HG02588 (cell line): ENCODE measurements around the gene AP3S2.
"Not testable (repeated sequence)": the region's sequence is repeated elsewhere in the genome, so short reads cannot be mapped to it uniquely, and the experiment has no call there.

ENCODE experiments used
- ATAC-seq: cut with Tn5 transposase; IDR thresholded peaks from one replicate; pipeline ENCODE4 v1.9.1; 2021; ENCODE audit warnings: mild to moderate bottlenecking, moderate library complexity; ENCODE audit not compliant: unreplicated experiment

Gene AP3S2

DNA sequence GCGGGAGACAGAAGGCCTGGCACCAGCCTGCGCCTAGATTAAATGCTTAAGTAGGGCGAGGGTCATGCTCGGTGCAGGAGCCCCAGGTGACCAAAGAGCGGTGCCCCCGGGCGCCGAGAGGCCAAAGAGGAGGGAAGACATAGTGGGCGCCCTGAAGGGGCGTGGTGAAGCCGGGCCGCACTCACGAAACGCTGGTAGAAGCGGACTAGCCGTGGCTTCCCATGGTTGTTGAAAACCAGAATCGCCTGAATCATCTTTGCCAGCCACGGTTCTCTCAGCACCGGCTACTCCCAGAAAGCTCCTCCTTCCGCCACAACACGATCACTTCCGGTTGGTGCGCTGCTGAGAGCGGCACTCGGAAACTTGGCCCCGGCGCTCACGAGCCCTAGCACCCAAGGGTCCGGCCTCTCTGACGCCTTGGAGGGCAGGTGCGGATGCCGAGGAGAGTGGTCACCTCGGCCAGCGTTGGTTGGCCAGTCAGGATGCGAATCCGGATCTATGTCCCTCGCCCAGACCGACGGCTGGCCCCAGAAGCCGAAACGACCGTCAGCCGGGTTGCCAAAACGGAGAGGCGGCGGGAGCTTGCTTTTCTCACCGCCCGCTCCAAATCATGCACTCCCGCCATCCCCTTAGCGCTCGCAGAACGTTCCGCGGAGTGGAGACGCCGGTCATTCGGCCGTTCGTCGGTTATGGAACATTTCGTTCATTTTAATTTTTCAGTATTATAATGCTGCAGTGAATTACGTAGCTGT is at the start of gene AP3S2:
AP3S2 (minus strand) TSS at position 299 of the 752 bp plus-strand sequence; CDS start at position 254, 45 bp downstream.
- ATAC-seq, result peak; percentile 90

DNA sequence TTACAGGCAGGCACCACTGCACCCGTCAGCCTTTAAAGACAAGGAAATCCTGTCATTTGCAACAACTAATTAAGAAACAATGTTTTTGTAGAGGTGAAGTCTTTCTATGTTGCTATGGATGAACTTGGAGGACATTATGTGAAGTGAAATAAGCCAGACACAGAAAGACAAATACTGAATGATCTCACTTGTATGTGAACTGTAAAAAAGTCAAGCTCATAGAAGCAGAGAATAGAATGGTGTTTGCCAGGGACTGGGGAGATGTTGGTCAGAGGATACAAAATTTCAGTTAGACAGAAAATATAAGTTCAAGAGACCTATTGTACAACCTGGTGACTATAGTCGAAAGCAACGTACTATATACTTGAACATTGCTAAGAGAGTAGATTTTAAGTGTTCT is 46.1 kb upstream of the AP3S2 start:
- no peak for ATAC-seq

DNA sequence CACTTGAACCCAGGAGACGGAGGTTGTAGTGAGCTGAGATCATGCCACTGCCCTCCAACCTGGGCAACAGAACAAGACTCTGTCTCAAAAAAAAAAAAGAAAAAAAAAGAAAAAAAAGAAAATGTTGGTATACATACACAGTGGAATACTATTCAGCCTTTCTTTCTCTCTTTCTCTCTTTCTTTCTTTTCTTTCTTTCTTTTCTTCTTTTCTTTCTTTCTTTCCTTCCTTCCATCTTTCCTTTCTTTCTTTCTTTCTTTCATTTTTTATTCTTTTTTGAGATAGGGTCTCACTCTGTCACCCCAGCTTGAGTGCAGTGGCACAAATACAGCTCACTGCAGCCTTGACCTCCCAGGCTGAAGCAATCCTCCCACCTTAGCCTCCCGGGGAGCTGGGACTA is 45.6 kb upstream of the AP3S2 start:
- ATAC-seq, result not testable (repeated sequence)

DNA sequence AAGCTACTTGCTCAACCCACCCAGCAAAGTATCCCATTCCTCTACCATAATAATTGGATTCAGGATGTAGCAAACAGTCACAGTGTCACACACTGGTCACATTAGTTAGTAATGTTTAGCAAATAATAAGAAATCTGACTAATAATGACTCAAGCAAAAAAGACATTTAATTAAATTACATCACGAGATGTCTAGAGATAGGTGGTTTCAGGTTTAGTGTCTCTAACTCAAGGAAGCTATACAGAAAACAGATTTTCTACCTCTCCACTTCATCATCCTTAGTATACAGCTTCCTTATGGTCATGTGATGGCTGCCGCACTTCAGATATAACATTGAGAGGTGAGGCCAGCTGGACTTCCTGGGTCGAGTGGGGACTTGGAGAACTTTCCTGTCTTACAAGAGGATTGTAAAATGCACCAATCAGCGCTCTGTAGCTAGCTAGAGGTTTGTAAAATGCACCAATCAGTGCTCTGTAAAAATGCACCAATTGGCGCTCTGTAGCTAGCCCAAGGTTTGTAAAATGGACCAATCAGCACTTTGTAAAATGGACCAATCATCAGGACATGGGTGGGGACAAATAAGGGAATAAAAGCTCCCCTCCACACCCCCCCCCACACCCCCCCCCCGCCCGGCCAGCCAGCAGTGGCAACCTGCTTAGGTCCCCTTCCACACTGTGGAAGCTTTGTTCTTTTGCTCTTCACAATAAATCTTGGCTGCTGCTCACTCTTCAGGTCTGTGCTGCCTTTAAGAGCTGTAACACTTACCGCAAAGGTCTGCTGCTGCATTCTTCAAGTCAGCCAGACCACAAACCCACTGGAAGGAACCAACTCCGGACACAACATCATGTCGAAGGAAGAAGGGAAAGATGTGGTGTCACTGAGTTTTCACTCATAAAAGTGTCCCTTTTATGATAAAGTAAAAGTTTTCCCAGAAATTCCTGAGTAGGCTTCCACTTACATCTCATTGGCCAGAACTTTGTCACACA is 43.9 kb upstream of the AP3S2 start:
- no peak for ATAC-seq

DNA sequence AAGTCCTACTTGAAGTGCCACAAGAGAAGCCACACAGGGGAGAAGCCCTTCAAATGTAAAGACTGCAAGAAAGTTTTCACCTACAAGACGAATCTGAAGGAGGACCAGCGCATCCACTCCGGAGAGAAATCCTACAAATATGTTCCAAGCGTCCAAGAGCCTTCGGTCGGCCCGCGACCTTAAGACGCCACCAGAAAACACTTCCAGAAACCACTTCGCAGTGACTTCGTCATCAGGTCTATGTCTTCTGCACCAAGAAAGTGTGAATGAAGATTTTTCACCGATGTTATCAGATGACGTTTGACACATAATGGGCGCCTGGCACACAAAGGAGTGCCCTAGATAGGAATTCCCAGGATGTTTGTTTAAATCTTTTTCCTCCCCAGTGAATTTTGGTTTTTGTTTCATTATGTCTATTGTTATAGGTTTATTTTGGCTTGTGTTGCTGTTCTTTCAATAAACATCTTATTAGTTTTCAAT is 43.0 kb upstream of the AP3S2 start:
- no peak for ATAC-seq

DNA sequence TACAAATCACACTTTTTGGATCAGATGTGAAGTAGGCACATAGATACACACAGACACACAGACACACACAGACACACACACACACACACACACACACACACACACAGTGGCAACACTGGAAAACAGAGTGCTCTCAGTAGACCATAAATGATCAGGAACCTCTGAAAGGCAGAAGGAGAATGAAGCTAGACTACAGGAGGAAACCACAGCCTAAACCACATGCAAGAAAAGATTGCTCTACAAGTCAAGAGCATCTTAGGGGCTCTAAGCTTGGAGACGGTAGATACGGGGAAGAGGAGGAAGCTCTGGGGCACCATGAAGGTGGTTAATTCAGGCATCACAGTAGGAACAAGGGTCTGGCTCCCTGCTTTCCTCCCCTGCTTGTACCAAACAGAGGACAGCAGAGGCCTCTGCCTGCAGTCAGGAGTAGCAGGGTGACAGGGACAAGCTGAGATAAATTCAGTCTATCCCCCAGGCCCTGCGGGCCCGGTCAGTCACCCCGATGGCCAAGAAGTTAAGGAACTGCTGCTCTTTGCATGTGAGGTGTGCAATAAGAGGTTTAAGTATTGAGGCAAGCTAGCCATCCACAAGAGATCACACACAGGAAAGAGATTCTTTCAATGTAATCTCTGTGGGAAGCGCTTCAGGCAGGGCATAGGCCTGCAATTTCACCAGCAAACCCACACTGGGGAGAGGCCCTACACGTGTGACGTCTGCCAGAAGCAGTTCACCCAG is 42.4 kb upstream of the AP3S2 start:
- ATAC-seq, result no peak

DNA sequence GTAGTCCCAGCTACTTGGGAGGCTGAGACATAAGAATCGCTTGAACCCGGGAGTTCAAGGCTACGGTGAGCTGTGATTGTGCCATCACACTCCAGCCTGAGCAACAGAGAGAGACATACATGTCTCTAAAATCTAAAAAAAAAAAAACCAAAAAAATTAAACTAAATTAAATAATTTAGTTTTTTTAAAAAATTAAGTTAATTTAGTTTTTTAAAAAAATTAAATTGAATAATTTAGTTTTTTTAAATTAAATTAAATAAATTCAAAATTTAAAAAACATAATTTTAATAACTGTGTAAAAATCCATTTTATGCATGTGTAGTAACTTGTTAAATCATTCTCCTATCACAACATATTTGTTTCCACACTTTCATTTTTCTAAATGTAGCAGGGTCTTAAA is 39.1 kb upstream of the AP3S2 start:
- ATAC-seq, result no peak

DNA sequence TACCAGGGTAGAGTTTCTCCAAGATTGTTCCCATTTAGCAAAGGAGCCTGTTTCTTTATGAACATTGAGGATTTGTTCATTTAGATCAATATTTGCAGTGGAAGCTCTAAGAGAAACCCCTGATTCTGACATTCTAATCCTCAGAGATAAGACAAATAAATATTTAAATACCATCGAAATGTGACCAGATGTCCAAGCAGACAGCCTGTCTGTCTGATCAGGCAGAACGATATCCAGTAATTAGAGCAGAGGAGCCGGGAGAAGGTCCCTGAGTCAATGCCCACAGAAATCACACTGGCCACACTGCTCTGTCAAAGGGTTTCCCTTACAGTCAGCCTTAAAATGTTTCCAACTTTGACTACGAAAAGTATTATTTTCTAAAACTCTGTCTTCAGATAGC is 34.6 kb upstream of the AP3S2 start:
- ATAC-seq, result no peak

DNA sequence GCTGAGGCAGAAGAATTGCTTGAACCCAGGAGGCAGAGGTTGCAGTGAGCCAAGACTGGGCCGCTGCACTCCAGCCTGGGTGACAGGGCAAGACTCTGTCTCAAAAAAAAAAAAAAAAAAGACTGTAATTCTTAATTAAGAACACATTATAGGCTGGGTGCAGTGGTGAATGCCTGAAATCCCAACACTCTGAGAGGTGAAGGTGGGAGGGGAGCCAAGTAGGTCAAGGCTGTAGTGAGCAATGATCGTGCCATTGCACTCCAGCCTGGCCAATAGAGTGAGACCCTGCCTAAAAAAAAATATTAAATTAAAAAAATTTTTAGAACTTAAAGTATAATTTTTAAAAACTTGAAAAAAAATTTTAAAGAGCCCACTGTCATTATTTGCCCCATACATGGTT is 32.4 kb upstream of the AP3S2 start:
- no peak for ATAC-seq

DNA sequence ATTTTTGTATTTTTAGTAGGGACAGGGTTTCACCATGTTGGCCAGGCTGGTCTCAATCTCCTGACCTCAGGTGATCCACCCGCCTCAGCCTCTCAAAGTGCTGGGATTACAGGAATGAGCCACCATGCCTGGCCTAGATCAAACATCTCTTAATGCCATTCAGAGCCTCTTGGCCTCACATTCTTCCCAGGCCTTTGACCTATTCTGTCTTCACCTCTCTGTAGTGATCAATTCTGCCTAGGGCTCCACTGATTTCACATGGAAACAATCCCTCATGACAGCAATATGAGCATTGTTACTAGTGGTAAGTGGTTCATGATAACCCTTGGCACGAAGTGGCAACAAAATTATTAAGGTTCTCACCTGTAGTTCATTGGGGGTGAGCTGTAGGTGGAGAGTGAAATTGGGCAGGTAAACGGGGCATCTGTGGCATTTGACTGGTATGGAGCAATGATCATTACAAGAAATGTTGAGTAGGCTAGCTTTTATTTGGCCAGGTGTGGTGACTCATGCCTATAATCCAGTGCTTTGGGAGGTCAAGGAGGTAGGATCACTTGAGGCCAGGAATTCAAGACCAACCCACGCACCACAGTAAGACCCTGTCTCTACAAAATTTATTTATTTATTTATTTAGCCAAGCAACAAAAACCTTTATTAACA is 23.8 kb upstream of the AP3S2 start:
- no peak for ATAC-seq

DNA sequence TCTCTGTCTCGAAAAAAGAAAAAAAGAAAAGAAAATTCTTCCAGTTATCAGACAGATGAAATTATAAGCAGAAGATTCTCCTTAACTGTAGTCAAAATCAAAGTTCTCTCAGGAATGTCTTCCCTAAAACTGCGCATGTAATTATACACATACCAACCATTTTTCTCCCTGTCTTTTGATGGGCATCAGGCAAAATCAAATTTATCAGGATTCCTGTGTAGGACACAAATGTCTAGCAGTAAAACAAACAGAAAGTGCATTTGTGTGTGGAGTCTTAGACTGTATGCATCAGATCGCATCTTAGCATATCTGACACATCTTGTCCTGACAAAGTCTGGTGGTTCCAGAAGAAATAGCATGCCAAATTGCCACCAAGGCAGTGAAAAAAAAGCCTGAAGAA is 22.9 kb upstream of the AP3S2 start:
- no peak for ATAC-seq

DNA sequence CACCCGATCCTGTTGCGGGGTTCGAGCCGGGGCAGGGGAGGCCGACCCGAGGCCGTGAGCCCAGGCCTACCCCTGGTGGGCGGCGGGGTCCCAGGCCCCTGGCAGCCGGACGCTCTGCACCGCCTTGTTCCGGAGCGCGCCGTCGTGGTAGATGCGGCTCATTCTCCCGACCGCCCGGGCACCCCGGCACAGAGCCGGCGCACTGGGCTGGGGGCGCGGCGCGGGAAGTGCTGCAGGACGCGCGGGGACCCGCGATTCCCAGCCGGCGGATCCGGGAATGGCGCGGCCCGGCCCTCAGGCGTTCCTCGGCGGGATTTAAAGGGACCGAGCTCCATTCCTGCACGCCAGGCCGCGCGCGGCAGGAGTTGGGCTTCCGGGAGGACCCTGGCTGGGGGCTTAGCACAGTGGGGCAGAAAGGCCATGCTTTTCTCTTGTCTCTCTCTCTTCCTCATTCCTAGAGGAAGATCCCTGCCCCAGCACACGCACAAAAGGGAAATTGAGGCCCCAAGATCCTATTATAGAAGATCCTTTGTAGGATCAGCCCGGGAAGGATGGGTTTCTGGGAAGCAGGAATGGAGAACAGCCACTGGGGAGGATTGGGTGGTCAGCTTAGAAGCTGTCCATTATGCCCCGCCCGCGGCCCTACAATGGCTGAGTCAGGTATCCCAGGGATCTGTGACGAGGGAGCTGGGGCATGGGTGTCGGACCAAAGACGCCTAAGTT is 19.0 kb upstream of the AP3S2 start, which contains the start of gene ARPIN:
ARPIN (minus strand) TSS at position 279 of the 723 bp plus-strand sequence; CDS start at position 162, 117 bp downstream.
- no peak for ATAC-seq

DNA sequence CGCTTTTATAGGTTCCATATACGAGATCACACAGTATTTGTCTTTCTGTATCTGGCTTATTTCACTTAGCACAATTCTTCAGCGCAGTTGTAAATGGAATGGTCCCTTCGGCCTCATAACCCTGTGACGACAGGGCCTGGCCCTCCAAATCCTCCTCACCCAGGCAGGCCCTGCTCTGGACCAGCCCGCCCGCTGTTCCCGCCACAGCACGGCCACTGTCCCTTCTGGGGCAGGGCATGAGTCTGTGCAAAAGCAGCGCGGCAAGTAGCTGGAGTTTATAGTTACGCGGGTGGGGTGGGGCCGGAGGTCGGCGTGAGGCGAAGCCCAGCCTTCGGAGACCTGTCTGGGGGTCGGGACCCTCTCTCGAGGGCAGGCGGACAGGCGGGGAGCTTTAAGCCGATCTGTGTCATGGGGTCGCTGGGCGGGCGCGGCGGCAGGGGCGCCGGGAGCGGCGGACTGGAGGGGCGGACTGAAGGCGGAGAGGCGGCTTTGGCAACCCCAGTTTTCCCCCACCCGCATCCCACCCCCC is 18.4 kb upstream of the AP3S2 start:
- ATAC-seq, result no peak

DNA sequence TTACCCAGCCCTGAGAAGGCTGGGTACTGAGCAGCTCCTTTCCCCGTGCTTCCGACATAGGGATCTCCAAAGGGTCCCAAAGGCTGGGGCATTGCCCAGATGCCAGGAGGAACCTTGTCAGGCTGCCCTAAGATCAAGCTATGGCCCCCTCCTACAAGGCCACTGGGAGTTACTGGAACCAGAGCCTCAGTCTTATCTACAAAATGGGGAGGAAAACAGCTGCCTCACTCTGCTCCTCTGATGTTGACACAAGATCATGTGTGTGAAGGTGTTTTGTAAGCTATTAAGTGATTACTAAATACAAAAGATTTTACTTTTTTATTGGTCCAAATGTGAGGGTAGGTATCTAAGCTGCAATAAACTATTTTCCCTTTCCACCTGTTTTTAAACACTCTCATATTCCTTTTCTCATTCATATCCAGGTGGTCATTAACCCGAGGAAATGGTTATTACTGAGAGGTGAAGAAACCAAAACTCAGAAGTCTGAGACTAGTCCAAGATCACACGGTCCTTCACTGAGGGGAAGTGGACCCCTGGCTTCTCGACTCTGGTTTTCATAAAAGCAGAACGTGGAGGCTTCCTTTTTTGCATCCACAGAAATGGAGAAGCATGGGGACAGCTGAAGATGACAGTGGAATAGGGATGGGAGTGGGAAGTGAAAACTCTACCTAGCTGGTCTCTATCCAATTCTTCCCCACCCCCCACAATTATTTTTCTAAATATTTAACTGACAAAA is 17.3 kb upstream of the AP3S2 start:
- no peak for ATAC-seq

DNA sequence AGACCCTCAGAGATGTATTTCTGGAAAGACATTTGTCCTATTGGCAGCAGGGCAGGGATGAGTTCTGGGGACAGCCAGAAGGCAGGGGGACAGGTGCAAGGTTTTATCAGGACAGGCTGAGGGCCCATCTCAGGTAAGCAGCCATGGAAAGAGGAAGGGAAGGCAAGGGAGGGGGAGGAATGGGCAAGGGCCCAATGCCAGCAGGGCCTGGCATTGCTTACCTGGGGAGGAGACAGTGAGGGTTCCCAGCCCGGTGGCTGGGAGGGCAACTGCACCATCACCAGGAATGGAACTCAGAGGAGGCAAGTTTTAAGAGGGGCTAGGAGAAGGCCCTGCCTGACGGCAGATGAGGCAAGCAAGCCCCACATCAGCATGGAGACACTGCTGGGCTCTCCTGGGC is 15.8 kb upstream of the AP3S2 start:
- no peak for ATAC-seq

DNA sequence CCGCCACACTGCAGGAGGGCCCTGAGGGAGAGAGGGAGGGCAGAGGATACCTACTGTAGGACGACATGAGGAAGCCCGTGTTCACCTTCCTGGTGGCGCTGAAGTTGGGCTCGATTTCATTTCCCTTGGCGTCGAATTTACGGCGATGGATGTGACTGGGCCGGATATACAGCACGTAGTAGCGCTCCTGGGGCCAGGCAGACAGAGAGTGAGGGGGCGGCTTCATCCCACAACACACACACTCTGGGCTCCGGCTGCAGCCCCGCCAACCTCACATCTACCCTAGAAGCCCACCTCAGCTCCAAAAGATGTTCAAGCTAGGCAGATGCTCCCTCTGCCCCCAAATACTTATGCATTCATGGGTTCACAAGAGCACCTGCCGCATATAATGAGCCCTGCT is 14.4 kb upstream of the AP3S2 start:
- ATAC-seq, result no peak

DNA sequence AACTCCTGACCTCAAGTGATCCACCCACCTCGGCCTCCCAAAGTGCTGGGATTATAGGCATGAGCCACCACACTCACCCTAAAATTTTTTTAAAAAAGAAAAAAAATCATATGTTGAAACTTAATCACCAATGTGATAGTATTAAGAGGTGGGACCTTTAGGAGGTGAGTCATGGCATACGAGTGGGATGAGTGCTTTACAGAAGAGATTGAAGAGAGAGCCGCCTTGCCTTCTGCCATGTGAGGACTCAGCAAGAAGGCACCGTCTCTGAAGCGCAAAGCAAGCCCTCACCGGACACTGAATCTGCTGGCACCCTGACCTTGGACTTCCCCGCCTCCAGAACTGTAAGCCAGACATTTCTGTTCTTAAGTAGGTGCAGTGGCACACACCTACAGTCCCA is 13.5 kb upstream of the AP3S2 start:
- ATAC-seq, result no peak

DNA sequence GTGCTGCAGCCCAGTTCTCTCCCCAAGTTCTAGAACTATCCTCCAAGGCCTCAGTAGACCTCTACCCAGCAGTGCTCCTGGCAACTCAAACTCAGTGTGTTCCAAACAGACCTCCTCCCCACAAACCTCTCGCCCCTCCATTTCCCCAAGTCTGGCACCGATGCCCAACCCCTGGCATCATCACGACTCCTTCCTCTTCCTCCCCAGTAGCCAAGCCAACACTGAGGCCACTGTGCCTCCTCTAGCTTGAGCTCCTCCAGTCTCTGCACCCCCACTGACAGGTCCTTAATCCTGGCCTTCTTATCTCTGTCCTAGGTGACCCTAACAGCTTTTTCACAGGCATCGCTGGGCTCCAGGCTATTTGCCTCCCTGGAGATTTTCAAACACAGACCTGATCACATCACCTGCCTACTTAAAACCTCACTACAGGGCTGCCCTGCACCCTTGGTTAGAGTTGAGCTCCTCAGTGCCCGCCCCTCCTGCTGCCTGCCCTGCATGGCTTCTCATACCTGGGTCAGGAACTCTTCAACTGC is 12.1 kb upstream of the AP3S2 start:
- no peak for ATAC-seq

DNA sequence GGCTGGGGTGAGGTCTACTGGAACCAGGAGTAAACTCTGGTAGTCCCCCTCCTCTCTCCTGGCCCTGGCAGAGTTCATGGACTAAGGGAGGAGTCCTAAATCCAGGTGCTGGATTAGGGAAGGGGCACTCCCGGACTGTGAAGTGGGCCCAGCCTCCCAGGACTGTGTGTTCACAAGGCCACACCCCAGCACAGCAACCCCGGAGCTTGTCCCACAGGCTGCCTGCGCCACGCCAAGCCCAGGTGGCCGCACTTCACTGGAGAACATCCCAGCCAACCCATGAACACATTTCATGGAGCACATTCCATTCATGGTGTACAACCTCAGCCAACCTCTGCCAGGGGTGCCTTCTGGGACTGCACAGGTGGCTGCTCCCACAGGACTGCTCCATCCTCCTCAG is 10.7 kb upstream of the AP3S2 start:
- ATAC-seq, result no peak
